ENCODE data around the gene SERINC3. TPM values are rescaled to one million over a fixed set of nuclear protein-coding genes. Genes with fewer than 3 reads are reported as not detected.

Gene SERINC3
- total and polyA plus RNA-seq, 3 donors from 2014 or later: 163 to 263 (median 181) TPM

- Histone ChIP-seq H3K4me3 (no peak overlapping the region), H3K4me1 (peaks cover 21% of the 10 kb centered on the region), H3K36me3 (ENCODE audit: low read depth, missing control alignments) (no peaks in the 10 kb centered on the region), H3K9me3 (no peaks in the 10 kb centered on the region), H3K27ac (no peak overlapping the region), H3K27me3 (no peaks in the 10 kb centered on the region)
- DNase-seq: no peak
- intact Hi-C loops (cut with DNase I; ENCODE audit: low total_unique reads): loop anchor here (10.0 kb wide), 1 partner anchor 49 kb away; the partner anchor contains the start of gene TTPAL
- WGBS, 2 donors: 47 to 60% methylated on average over 4 of the region's 4 CpGs
- TF ChIP-seq POLR2A (IDR thresholded peaks at IDR 0.05) (no peak), CTCF (IDR thresholded peaks at IDR 0.05) (no peak)
Observed at GRCh38 chr20:44523746-44524145, 1.9 kb upstream of the SERINC3 start.

- no peak for TF ChIP-seq POLR2A (IDR thresholded peaks at IDR 0.05)
- TF ChIP-seq CTCF (IDR thresholded peaks at IDR 0.05): no peak
- 65 to 68% methylated on average over 1 of the region's 1 CpG for WGBS, 2 donors
- intact Hi-C loops (cut with DNase I; ENCODE audit: low total_unique reads): loop anchor here (10.0 kb wide), 1 partner anchor 48 kb away; the partner anchor contains the start of gene TTPAL
- Histone ChIP-seq H3K4me3 (no peak overlapping the region), H3K9me3 (no peaks in the 10 kb centered on the region), H3K4me1 (peaks cover 21% of the 10 kb centered on the region), H3K27ac (no peak overlapping the region), H3K27me3 (no peaks in the 10 kb centered on the region), H3K36me3 (ENCODE audit: low read depth, missing control alignments) (no peaks in the 10 kb centered on the region)
- DNase-seq: no peak
Observed at GRCh38 chr20:44522841-44523240, 971 bp upstream of the SERINC3 start.

- no peaks in the 10 kb centered on the region for H3K27me3 ChIP-seq
- TF ChIP-seq CTCF (IDR thresholded peaks at IDR 0.05) (no peak), POLR2A (IDR thresholded peaks at IDR 0.05) (no peak)
Observed at GRCh38 chr20:44520881-44521280, 989 bp downstream of the SERINC3 start.

DNA sequence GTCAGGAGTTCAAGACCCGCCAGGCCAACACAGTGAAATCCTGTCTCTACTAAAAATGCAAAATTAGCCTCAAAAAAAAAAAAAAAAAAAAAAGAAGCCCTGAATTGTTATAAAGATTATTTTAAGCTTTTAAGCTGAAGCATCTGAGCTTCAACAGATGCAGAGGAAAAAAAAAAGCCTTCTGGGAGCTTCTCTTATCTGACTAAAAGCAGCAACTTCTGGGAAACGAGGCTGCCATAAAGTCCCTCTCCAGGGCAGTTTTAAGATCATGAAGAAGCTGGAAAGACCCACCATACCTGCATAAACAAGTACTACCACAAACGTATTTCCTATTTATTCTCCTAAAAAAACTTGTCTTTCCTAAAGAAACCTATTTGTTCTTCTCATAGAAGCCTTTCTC, 3.6 kb downstream of the SERINC3 start:
- H3K4me3 ChIP-seq: no peak overlapping the region
- no peak for DNase-seq
- intact Hi-C loops (cut with DNase I; ENCODE audit: low total_unique reads): no loop called here
- no peaks in the 10 kb centered on the region for H3K27me3 ChIP-seq
- no peaks in the 10 kb centered on the region for H3K9me3 ChIP-seq
- H3K36me3 ChIP-seq (ENCODE audit: low read depth, missing control alignments): no peaks in the 10 kb centered on the region
- TF ChIP-seq POLR2A (IDR thresholded peaks at IDR 0.05): no peak
- TF ChIP-seq CTCF (IDR thresholded peaks at IDR 0.05): no peak
- WGBS, 2 donors: 53 to 58% methylated on average over 3 of the region's 3 CpGs
- no peak overlapping the region for H3K27ac ChIP-seq
- H3K4me1 ChIP-seq: peaks cover 21% of the 10 kb centered on the region

More at GRCh38 chr20:44520881-44521280, 989 bp downstream of the SERINC3 start:
- peaks cover 21% of the 10 kb centered on the region for H3K4me1 ChIP-seq
- DNase-seq: no peak
- WGBS, 2 donors: 31 to 55% methylated on average over 3 of the region's 3 CpGs
- intact Hi-C loops (cut with DNase I; ENCODE audit: low total_unique reads): loop anchor here (10.0 kb wide), 1 partner anchor 46 kb away; the partner anchor contains the start of gene TTPAL
- peak overlapping the region; percentile 90 to 100 for H3K4me3 ChIP-seq
- H3K27ac ChIP-seq: peak overlapping the region; percentile 98 to 100
- no peaks in the 10 kb centered on the region for H3K9me3 ChIP-seq
- no peaks in the 10 kb centered on the region for H3K36me3 ChIP-seq (ENCODE audit: low read depth, missing control alignments)

DNA sequence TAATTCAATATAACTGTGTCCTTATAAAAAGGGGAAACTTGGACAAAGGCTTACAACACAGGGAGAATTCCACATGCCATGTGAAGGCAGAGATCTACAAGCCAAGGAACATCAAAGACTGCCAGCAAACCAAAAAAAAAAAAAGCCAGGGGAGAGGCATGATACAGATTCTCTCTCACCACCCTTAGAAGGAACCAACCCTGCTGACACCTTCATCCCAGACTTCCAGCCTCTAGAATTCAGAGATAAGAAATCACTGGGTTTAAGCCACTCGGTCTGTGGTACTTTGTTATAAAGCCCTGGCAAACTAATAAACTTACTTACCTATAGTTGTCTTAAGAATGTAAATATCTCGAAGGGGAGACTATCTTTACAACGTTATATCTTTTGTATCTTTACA, 4.4 kb downstream of the SERINC3 start:
- 82 to 86% methylated on average over 3 of the region's 3 CpGs for WGBS, 2 donors
- Histone ChIP-seq H3K36me3 (ENCODE audit: low read depth, missing control alignments) (no peaks in the 10 kb centered on the region), H3K4me1 (peaks cover 21% of the 10 kb centered on the region), H3K27me3 (no peaks in the 10 kb centered on the region), H3K4me3 (no peak overlapping the region), H3K27ac (no peak overlapping the region), H3K9me3 (no peaks in the 10 kb centered on the region)
- no peak for TF ChIP-seq POLR2A (IDR thresholded peaks at IDR 0.05)
- DNase-seq: no peak
- intact Hi-C loops (cut with DNase I; ENCODE audit: low total_unique reads): no loop called here

All from testis (tissue), 3 donors.